ENCODE data around the gene XKR8.
"Not testable (repeated sequence)": the region's sequence is repeated elsewhere in the genome, so short reads cannot be mapped to it uniquely, and the experiment has no call there.

Gene XKR8

DNA sequence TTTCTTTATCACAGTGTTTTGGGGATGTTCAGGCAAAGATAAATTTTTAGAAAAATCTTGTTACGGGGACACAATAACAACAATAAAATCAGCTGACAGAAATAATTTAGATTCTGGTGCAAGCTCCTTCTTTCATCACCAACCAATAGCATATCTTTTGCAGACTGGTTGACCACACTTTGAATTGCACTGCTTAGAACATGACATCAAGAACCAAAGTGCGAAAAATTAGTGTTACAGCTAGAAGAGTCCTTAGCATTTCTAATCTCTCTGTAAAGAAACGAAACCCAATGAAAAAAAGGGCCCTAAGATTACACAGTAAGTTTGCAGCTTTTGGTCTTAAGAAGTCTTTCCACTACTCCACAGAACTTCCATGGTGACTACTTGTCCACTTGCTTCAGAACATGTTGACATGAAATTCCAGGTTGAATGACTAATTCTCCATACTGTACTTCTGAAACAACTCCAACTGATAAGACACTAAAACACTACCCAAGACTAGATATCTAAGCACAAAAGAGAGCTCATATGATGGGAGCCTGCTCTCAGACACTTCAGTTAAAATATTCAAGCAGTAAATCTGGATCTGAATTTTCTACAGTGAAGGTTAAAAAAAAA lies 31.3 kb downstream of the XKR8 start:
- no peak for DNase-seq (ENCODE audit: low read depth)

GRCh38 chr1:27992276-27992675 lies 32.5 kb downstream of the XKR8 start:
- DNase-seq (ENCODE audit: low read depth): no peak

DNA sequence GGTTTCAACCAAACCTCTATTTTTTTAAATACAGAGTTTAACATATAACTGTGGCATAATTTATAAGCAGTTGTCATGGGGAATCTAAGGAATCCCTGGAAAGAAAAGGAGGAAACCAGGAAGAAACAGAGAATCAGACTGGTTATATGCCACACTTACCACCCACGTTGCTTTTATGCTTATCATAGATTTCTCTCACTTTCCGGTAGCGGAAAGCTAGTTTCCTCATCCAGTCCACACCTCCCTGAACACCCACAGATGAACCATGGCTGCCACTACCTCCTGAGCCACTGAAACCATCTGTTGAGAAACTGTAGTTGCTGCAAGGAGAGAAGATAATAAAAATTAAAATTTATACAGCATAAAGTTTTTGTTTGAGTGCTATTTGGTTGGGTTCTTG lies 33.5 kb downstream of the XKR8 start:
- no peak for DNase-seq (ENCODE audit: low read depth)

GRCh38 chr1:27994060-27994459 lies 34.3 kb downstream of the XKR8 start:
- DNase-seq (ENCODE audit: low read depth): no peak

GRCh38 chr1:27994526-27994925 lies 34.8 kb downstream of the XKR8 start:
- not testable (repeated sequence) for DNase-seq (ENCODE audit: low read depth)

DNA sequence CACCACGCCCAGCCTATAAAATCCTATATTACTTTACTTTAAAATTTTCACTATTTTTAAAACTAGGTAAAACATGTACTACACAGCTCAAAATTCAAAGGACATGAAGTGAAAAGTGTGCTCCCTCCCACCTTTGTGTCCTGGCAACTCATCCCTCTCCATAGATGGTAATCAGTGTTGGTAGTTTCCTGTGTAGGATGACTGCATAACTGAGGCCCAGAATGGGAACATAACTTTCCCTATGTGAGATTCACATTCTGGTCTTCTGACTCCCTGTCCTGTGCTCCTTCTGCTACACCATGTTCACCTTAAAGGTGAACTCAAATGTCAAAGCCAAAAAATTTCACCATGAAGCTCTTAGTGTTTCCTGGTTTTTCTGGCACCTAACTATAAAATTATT lies 39.3 kb downstream of the XKR8 start:
- no peak for DNase-seq (ENCODE audit: low read depth)

GRCh38 chr1:28002600-28002999 lies 42.8 kb downstream of the XKR8 start:
- no peak for DNase-seq (ENCODE audit: low read depth)

GRCh38 chr1:28003117-28003516 lies 43.3 kb downstream of the XKR8 start:
- DNase-seq (ENCODE audit: low read depth): not testable (repeated sequence)

DNA sequence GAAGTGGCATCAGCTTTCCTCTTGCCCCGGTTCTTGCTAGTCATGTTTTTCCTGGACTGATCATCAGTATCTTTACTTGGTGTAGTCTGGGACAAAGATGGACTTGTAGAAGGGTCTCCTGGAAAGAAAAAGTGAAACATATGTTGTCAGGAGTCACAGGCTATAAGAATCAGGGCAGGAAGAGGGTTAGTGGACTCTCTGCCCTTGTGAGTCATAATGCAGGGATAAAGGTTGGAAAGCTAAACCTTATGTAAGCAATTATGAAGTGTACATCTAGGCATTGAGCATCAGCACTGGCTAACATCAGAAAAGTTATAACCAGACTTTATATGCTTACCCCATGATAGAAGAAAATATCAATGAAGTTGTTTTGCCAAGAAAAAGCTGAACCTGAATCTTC lies 51.2 kb downstream of the XKR8 start:
- DNase-seq (ENCODE audit: low read depth): peak; percentile 4
